ENCODE measurements around the gene CEP164.

Gene CEP164

GRCh38 chr11:117457835-117458234 is 130.2 kb downstream of the CEP164 start:
- ChIA-PET POLR2A (no interaction called here), CTCF (interaction anchor here (1.0 to 1.6 kb wide), 5 partner anchors 11 to 361 kb away, joined by 3 to 7 read pairs (median 4); no protein-coding TSS in a partner anchor)
- TF ChIP-seq CTCF (IDR thresholded peaks at IDR 0.05; ENCODE audit: control extremely low read depth, extremely low read depth, low read depth, missing control alignments): no peak
- no peak for DNase-seq (ENCODE audit: extremely low spot score)

DNA sequence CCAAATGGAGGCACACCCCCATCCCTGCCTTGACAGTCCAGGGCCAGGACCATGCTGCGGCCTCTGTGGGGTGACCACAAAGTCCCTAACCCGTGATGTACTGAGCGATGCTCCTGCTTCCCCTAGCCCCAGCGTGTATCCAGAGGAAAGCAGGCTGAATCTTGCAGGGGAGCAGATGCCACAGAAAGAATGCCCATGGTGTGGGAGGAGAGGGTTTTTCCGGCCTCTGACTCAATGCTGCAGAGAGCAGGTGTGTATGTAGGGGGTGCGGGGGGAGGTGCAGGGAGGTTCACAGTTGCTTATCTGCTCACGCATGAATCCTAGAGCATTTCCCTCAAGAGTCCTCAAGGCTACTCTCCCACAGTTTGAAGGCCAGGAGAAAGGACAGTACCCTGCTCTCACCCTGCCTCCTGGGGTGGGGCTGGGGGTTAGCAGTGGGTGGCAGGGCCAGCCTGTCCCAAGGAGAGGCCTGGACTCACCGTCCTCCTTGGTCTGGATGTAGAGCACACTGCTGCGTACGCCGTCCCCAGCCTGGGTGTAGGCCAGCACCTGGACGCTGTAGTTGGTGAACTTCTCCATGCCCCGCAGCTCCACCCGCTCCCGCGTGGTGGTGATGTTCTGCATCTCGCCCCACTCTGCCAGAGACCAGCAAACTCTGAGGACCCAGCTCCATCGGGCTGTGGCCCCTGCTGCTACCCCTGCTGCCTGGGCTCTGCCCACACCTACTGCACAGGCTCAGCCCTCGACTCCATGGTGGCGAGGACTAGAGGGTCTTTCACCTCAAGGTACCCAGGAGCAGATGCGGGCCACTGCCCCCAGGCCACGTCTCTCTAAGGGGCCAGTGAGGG is 130.8 kb downstream of the CEP164 start:
- peak; percentile 68 for DNase-seq (ENCODE audit: extremely low spot score)
- no peak for TF ChIP-seq CTCF (IDR thresholded peaks at IDR 0.05; ENCODE audit: control extremely low read depth, extremely low read depth, low read depth, missing control alignments)
- POLR2A ChIA-PET: no interaction called here
- CTCF ChIA-PET: interaction anchor here (1.0 to 5.8 kb wide), 5 partner anchors 10 to 360 kb away, joined by 3 to 33 read pairs (median 6); no protein-coding TSS in a partner anchor

GRCh38 chr11:117459123-117459978 is 131.7 kb downstream of the CEP164 start:
- CTCF ChIA-PET: interaction anchor here (0.7 to 5.8 kb wide), 6 partner anchors 10 to 356 kb away, joined by 3 to 33 read pairs (median 4); partner anchors contain the start of gene SIDT2

GRCh38 chr11:117459979-117460300 is 132.3 kb downstream of the CEP164 start:
- no peak for DNase-seq (ENCODE audit: extremely low spot score)
- TF ChIP-seq CTCF (IDR thresholded peaks at IDR 0.05; ENCODE audit: control extremely low read depth, extremely low read depth, low read depth, missing control alignments): no peak
- POLR2A ChIA-PET: no interaction called here
- CTCF ChIA-PET: interaction anchor here (0.7 to 5.8 kb wide), 6 partner anchors 9 to 355 kb away, joined by 3 to 33 read pairs (median 5); partner anchors contain the start of gene SIDT2

More at GRCh38 chr11:117459123-117459978, 131.7 kb downstream of the CEP164 start:
- POLR2A ChIA-PET: no interaction called here
- TF ChIP-seq CTCF (IDR thresholded peaks at IDR 0.05; ENCODE audit: control extremely low read depth, extremely low read depth, low read depth, missing control alignments): no peak
- no peak for DNase-seq (ENCODE audit: extremely low spot score)

GRCh38 chr11:117461396-117462182 is 133.9 kb downstream of the CEP164 start:
- DNase-seq (ENCODE audit: extremely low spot score): no peak
- POLR2A ChIA-PET: no interaction called here
- CTCF ChIA-PET: interaction anchor here (2.0 to 5.8 kb wide), 2 partner anchors 16 to 35 kb away, joined by 6 to 33 read pairs; no protein-coding TSS in a partner anchor
- no peak for TF ChIP-seq CTCF (IDR thresholded peaks at IDR 0.05; ENCODE audit: control extremely low read depth, extremely low read depth, low read depth, missing control alignments)
